ENCODE data around the gene CHCHD6.

GRCh38 chr3:126995926-126996512, 292.0 kb downstream of the CHCHD6 start:
- TF ChIP-seq CTCF (IDR thresholded peaks at IDR 0.05; ENCODE audit: borderline replicate concordance, extremely low read depth, low read length, poor library complexity, severe bottlenecking) = peak; percentile 17
- no peak for TF ChIP-seq EZH2 (IDR thresholded peaks at IDR 0.05; ENCODE audit: borderline replicate concordance, low read depth, low read length, severe bottlenecking)

All from DND-41 (cell line).